ENCODE data around the gene TTYH3. TPM values are rescaled to one million over a fixed set of nuclear protein-coding genes. Genes with fewer than 3 reads are reported as not detected.

TTYH3 gene
- total RNA-seq, 1 experiment from 2014 or later: 178 TPM

- TF ChIP-seq FOXP4 (CRISPR knock-in tag; IDR thresholded peaks at IDR 0.05) (no peak), JUN (CRISPR knock-in tag; IDR thresholded peaks at IDR 0.05) (no peak), NR3C1 (CRISPR knock-in tag; conservative IDR thresholded peaks at IDR 0.05; ENCODE audit: low read depth) (no peak), SP1 (CRISPR knock-in tag; conservative IDR thresholded peaks at IDR 0.05) (no peak)
These were observed 74.9 kb downstream of the TTYH3 start (continued) for GRCh38 chr7:2706685-2707126.

- H3K36me3 Mint-ChIP-seq: peaks cover 5% of the 10 kb centered on the region; the same call in 1 of the 2 replicates
- DNase-seq (ENCODE audit: low spot score) (no peak), ATAC-seq (no peak)
- CTCF ChIA-PET: interaction anchor here (0.6 to 8.9 kb wide), 5 partner anchors 18 to 257 kb away, joined by 3 to 102 read pairs (median 4); partner anchors contain the start of gene AMZ1
- no peak overlapping the region for H3K27ac Mint-ChIP-seq
- POLR2A ChIA-PET: no interaction called here
- H3K4me1 Mint-ChIP-seq: peaks cover 5% of the 10 kb centered on the region; the same call in 1 of the 2 replicates
- no peaks in the 10 kb centered on the region for H3K27me3 Mint-ChIP-seq (ENCODE audit: low read depth)
- H3K4me3 Mint-ChIP-seq: no peak overlapping the region
- TF ChIP-seq NFE2L1 (CRISPR knock-in tag; IDR thresholded peaks at IDR 0.05) (no peak), IRF2 (CRISPR knock-in tag; IDR thresholded peaks at IDR 0.05; ENCODE audit: borderline replicate concordance, low read depth) (no peak), EMX1 (CRISPR knock-in tag; IDR thresholded peaks at IDR 0.05) (no peak), SOX15 (CRISPR knock-in tag; IDR thresholded peaks at IDR 0.05) (no peak)
- no peaks in the 10 kb centered on the region for H3K9me3 Mint-ChIP-seq
These were observed 75.7 kb downstream of the TTYH3 start for GRCh38 chr7:2707481-2707880.

GRCh38 chr7:2708041-2708440, 76.3 kb downstream of the TTYH3 start:
- TF ChIP-seq STAT6 (CRISPR knock-in tag; conservative IDR thresholded peaks at IDR 0.05; ENCODE audit: low read depth): no peak
- no peak for TF ChIP-seq NFE2L1 (CRISPR knock-in tag; IDR thresholded peaks at IDR 0.05)
- TF ChIP-seq ZNF671 (CRISPR knock-in tag; IDR thresholded peaks at IDR 0.05): no peak
- TF ChIP-seq JAZF1 (CRISPR knock-in tag; IDR thresholded peaks at IDR 0.05): no peak
- no peak for TF ChIP-seq E2F1 (CRISPR knock-in tag; IDR thresholded peaks at IDR 0.05)
- TF ChIP-seq IRF1 (CRISPR knock-in tag; IDR thresholded peaks at IDR 0.05): no peak
- no peaks in the 10 kb centered on the region for H3K9me3 Mint-ChIP-seq
- DNase-seq (ENCODE audit: low spot score): no peak
- no peak for ATAC-seq
- H3K4me1 Mint-ChIP-seq: peaks cover 5% of the 10 kb centered on the region; the same call in 1 of the 2 replicates
- H3K27ac Mint-ChIP-seq: no peak overlapping the region
- ChIA-PET CTCF (interaction anchor here (0.7 to 8.9 kb wide), 8 partner anchors 11 to 257 kb away, joined by 3 to 102 read pairs (median 32); partner anchors contain the start of gene AMZ1), POLR2A (no interaction called here)
- H3K4me3 Mint-ChIP-seq: no peak overlapping the region
- no peaks in the 10 kb centered on the region for H3K27me3 Mint-ChIP-seq (ENCODE audit: low read depth)
- peaks cover 5% of the 10 kb centered on the region; the same call in 1 of the 2 replicates for H3K36me3 Mint-ChIP-seq
